ENCODE data around the gene KIAA1671.

KIAA1671 gene

GRCh38 chr22:25045159-25045558 is 92.6 kb downstream of the KIAA1671 start:
- no peaks in the 10 kb centered on the region for H3K9me3 ChIP-seq (ENCODE audit: insufficient read depth, low read length)
- no peaks in the 10 kb centered on the region for H3K9me2 ChIP-seq (replicated peaks; ENCODE audit: insufficient read depth, low read length)
- no peak for TF ChIP-seq EZH2phosphoT487 (conservative IDR thresholded peaks at IDR 0.05; ENCODE audit: low read length)
- TF ChIP-seq, protein P1, sequence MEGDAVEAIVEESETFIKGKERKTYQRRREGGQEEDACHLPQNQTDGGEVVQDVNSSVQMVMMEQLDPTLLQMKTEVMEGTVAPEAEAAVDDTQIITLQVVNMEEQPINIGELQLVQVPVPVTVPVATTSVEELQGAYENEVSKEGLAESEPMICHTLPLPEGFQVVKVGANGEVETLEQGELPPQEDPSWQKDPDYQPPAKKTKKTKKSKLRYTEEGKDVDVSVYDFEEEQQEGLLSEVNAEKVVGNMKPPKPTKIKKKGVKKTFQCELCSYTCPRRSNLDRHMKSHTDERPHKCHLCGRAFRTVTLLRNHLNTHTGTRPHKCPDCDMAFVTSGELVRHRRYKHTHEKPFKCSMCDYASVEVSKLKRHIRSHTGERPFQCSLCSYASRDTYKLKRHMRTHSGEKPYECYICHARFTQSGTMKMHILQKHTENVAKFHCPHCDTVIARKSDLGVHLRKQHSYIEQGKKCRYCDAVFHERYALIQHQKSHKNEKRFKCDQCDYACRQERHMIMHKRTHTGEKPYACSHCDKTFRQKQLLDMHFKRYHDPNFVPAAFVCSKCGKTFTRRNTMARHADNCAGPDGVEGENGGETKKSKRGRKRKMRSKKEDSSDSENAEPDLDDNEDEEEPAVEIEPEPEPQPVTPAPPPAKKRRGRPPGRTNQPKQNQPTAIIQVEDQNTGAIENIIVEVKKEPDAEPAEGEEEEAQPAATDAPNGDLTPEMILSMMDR (IDR thresholded peaks at IDR 0.05; ENCODE audit: insufficient read depth, low read length, poor library complexity, severe bottlenecking): no peak
- no peak overlapping the region for H3K27ac ChIP-seq (ENCODE audit: low read depth, low read length)
- no peak overlapping the region for H2AFZ ChIP-seq (ENCODE audit: low read depth, low read length, severe bottlenecking)
- H3F3A ChIP-seq (ENCODE audit: insufficient read depth): no peaks in the 10 kb centered on the region
- H3K79me2 ChIP-seq (ENCODE audit: insufficient read depth, low read length): no peaks in the 10 kb centered on the region
- H3K27me3 ChIP-seq (ENCODE audit: low read length): no peaks in the 10 kb centered on the region
- no peak overlapping the region for H3K9ac ChIP-seq (ENCODE audit: low read length)
- H3K4me2 ChIP-seq (ENCODE audit: low read depth, low read length, poor library complexity, severe bottlenecking): no peak overlapping the region
- no peak overlapping the region for H3K4me3 ChIP-seq (ENCODE audit: insufficient read depth, low read length, poor library complexity, severe bottlenecking)
- H3K36me3 ChIP-seq (ENCODE audit: low read length): no peaks in the 10 kb centered on the region
- no peaks in the 10 kb centered on the region for H4K20me1 ChIP-seq (ENCODE audit: low read depth, low read length)

DNA sequence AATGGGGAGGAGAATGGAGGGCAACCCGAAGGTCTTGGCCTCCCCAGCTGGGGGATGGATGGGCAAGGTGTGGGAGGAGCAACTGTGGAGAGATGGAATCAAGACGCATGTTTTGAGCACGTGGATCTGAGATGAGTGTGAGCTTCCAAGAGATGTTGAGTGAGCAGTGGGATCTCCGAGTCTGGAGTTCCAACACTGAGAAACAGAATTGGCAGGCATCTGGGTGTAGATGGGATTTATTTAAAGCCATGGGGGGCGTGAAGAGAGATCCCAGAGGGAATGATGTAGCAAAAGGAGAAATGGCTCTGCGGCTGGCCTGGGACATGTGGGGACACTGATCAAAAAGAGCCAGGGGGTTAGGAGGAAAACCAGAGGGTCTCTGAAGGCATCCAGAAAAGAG is 95.6 kb downstream of the KIAA1671 start:
- Histone ChIP-seq H4K20me1 (ENCODE audit: low read depth, low read length) (no peaks in the 10 kb centered on the region), H3K9me3 (ENCODE audit: insufficient read depth, low read length) (no peaks in the 10 kb centered on the region), H3K9me2 (replicated peaks; ENCODE audit: insufficient read depth, low read length) (no peaks in the 10 kb centered on the region), H3K79me2 (ENCODE audit: insufficient read depth, low read length) (no peaks in the 10 kb centered on the region), H3K4me3 (ENCODE audit: insufficient read depth, low read length, poor library complexity, severe bottlenecking) (no peak overlapping the region), H3K4me2 (ENCODE audit: low read depth, low read length, poor library complexity, severe bottlenecking) (no peak overlapping the region), H3K27ac (ENCODE audit: low read depth, low read length) (no peak overlapping the region), H3F3A (ENCODE audit: insufficient read depth) (no peaks in the 10 kb centered on the region), H3K27me3 (ENCODE audit: low read length) (no peaks in the 10 kb centered on the region), H3K9ac (ENCODE audit: low read length) (no peak overlapping the region), H2AFZ (ENCODE audit: low read depth, low read length, severe bottlenecking) (no peak overlapping the region), H3K36me3 (ENCODE audit: low read length) (no peaks in the 10 kb centered on the region)
- TF ChIP-seq, protein P1 (IDR thresholded peaks at IDR 0.05; ENCODE audit: insufficient read depth, low read length, poor library complexity, severe bottlenecking): no peak

GRCh38 chr22:25048659-25049647 is 96.4 kb downstream of the KIAA1671 start:
- Histone ChIP-seq H4K20me1 (ENCODE audit: low read depth, low read length) (no peaks in the 10 kb centered on the region), H3K4me3 (ENCODE audit: insufficient read depth, low read length, poor library complexity, severe bottlenecking) (no peak overlapping the region), H3K36me3 (ENCODE audit: low read length) (no peaks in the 10 kb centered on the region), H3K79me2 (ENCODE audit: insufficient read depth, low read length) (no peaks in the 10 kb centered on the region), H3K9ac (ENCODE audit: low read length) (no peak overlapping the region), H3K9me3 (ENCODE audit: insufficient read depth, low read length) (no peaks in the 10 kb centered on the region), H2AFZ (ENCODE audit: low read depth, low read length, severe bottlenecking) (no peak overlapping the region), H3F3A (ENCODE audit: insufficient read depth) (no peaks in the 10 kb centered on the region), H3K9me2 (replicated peaks; ENCODE audit: insufficient read depth, low read length) (no peaks in the 10 kb centered on the region), H3K27ac (ENCODE audit: low read depth, low read length) (no peak overlapping the region), H3K4me2 (ENCODE audit: low read depth, low read length, poor library complexity, severe bottlenecking) (no peak overlapping the region), H3K27me3 (ENCODE audit: low read length) (no peaks in the 10 kb centered on the region)
- TF ChIP-seq, protein P1 (IDR thresholded peaks at IDR 0.05; ENCODE audit: insufficient read depth, low read length, poor library complexity, severe bottlenecking): peak; percentile 56
- no peak for TF ChIP-seq EZH2phosphoT487 (conservative IDR thresholded peaks at IDR 0.05; ENCODE audit: low read length)

Measured in SU-DHL-6 (cell line).